Mesothelial cell of epicardium (in vitro differentiated cells): ENCODE data around the gene IGF1R. TPM values are rescaled to one million over a fixed set of nuclear protein-coding genes. Genes with fewer than 3 reads are reported as not detected.

Source experiments
- DNase-seq, 2 experiments: peaks; one replicate each; pipeline ENCODE4 v3.0.0; 2021; ENCODE audit warnings: low spot score in 2 of 2; ENCODE audit not compliant: unreplicated experiment in 2 of 2
- H3K27ac Mint-ChIP-seq: 2 replicates; pipeline ENCODE4 v1.8.0; 2021; ENCODE audit warnings: mixed read lengths
- H3K27me3 Mint-ChIP-seq: 2 replicates; pipeline ENCODE4 v1.8.0; 2021; ENCODE audit warnings: low read depth, mixed read lengths
- H3K36me3 Mint-ChIP-seq: 2 replicates; pipeline ENCODE4 v1.8.0; 2021; ENCODE audit warnings: mixed read lengths
- H3K4me1 Mint-ChIP-seq: 2 replicates; pipeline ENCODE4 v1.8.0; 2021; ENCODE audit warnings: mixed read lengths
- H3K4me3 Mint-ChIP-seq: 2 replicates; pipeline ENCODE4 v1.8.0; 2021; ENCODE audit warnings: mild to moderate bottlenecking, moderate library complexity, mixed read lengths
- H3K9me3 Mint-ChIP-seq: 2 replicates; pipeline ENCODE4 v1.8.0; 2021; ENCODE audit warnings: mixed read lengths
- CTCF ChIP-seq: fragments of 200-600 bp; sonication (generic); IDR thresholded peaks from one replicate; pipeline ENCODE4 v1.5.0; 2021; ENCODE audit warnings: antibody characterized with exemption; ENCODE audit not compliant: unreplicated experiment
- total RNA-seq: library from RNA; stranded (reverse); gene quantifications from 3 replicates; pipeline ENCODE4 v1.2.1, GENCODE V29; 2021

The IGF1R gene
- total RNA-seq, 1 donor from 2014 or later = 113 TPM

GRCh38 chr15:98669638-98670037 lies 21.3 kb downstream of the IGF1R start:
- no peak for DNase-seq
- peak overlapping the region; percentile 94 for H3K27ac Mint-ChIP-seq
- H3K4me3 Mint-ChIP-seq = no peak overlapping the region

GRCh38 chr15:98671060-98672008 lies 23.0 kb downstream of the IGF1R start:
- TF ChIP-seq CTCF = no peak
- H3K4me1 Mint-ChIP-seq = peaks cover 71% of the 10 kb centered on the region
- peak overlapping the region; percentile 94 for H3K27ac Mint-ChIP-seq
- no peaks in the 10 kb centered on the region for H3K27me3 Mint-ChIP-seq
- H3K36me3 Mint-ChIP-seq = no peaks in the 10 kb centered on the region
- H3K4me3 Mint-ChIP-seq = no peak overlapping the region
- no peak for DNase-seq
- no peaks in the 10 kb centered on the region for H3K9me3 Mint-ChIP-seq

More at GRCh38 chr15:98669638-98670037, 21.3 kb downstream of the IGF1R start:
- H3K9me3 Mint-ChIP-seq = no peaks in the 10 kb centered on the region
- H3K27me3 Mint-ChIP-seq = no peaks in the 10 kb centered on the region
- TF ChIP-seq CTCF = no peak
- no peaks in the 10 kb centered on the region for H3K36me3 Mint-ChIP-seq
- peaks cover 71% of the 10 kb centered on the region for H3K4me1 Mint-ChIP-seq

- Mint-ChIP-seq H3K27ac (peak overlapping the region; percentile 5), H3K36me3 (no peaks in the 10 kb centered on the region), H3K27me3 (no peaks in the 10 kb centered on the region), H3K4me1 (peaks cover 63% of the 10 kb centered on the region), H3K9me3 (no peaks in the 10 kb centered on the region), H3K4me3 (no peak overlapping the region)
- DNase-seq = no peak
- no peak for TF ChIP-seq CTCF
Measured at GRCh38 chr15:98673133-98673532, 24.8 kb downstream of the IGF1R start.

- Mint-ChIP-seq H3K4me1 (peaks cover 51% of the 10 kb centered on the region), H3K27ac (peak overlapping the region; percentile 55), H3K9me3 (no peaks in the 10 kb centered on the region), H3K27me3 (no peaks in the 10 kb centered on the region), H3K4me3 (no peak overlapping the region), H3K36me3 (no peaks in the 10 kb centered on the region)
- no peak for TF ChIP-seq CTCF
- DNase-seq = no peak
Measured at GRCh38 chr15:98674336-98674735, 26.0 kb downstream of the IGF1R start.

GRCh38 chr15:98676586-98677270 lies 28.4 kb downstream of the IGF1R start:
- H3K27me3 Mint-ChIP-seq = no peaks in the 10 kb centered on the region
- DNase-seq = no peak
- H3K4me3 Mint-ChIP-seq = no peak overlapping the region
- no peaks in the 10 kb centered on the region for H3K36me3 Mint-ChIP-seq
- peak overlapping the region; percentile 79 for H3K27ac Mint-ChIP-seq
- peaks cover 27% of the 10 kb centered on the region for H3K4me1 Mint-ChIP-seq
- TF ChIP-seq CTCF = no peak
- H3K9me3 Mint-ChIP-seq = no peaks in the 10 kb centered on the region
